GM12801 (cell line): ENCODE data around the gene DRC7.

Experiments
- CTCF ChIP-seq: IDR thresholded peaks from one replicate; pipeline ENCODE4 v1.5.1; 2011; ENCODE audit warnings: control low read depth; ENCODE audit not compliant: insufficient read length; ENCODE audit errors: extremely low read depth

Gene DRC7

GRCh38 chr16:57745768-57746167, 51.2 kb downstream of the DRC7 start:
- TF ChIP-seq CTCF = no peak

GRCh38 chr16:57747091-57747490, 52.5 kb downstream of the DRC7 start:
- no peak for TF ChIP-seq CTCF

GRCh38 chr16:57747496-57747895, 52.9 kb downstream of the DRC7 start:
- TF ChIP-seq CTCF = no peak

GRCh38 chr16:57747996-57748395, 53.4 kb downstream of the DRC7 start:
- TF ChIP-seq CTCF = no peak

GRCh38 chr16:57748596-57748995, 54.0 kb downstream of the DRC7 start:
- no peak for TF ChIP-seq CTCF

- TF ChIP-seq CTCF = no peak
Measured at GRCh38 chr16:57749101-57749692, 54.6 kb downstream of the DRC7 start.

GRCh38 chr16:57749856-57750452, 55.3 kb downstream of the DRC7 start:
- TF ChIP-seq CTCF = no peak
